Stimulated activated effector memory CD8-positive, alpha-beta T cell treated with anti-CD3 and anti-CD28 coated beads, Interleukin-12 subunit alpha, Interleukin-12 subunit beta, amount 100 ng/mL, for 72 hours (primary cell): ENCODE measurements around the gene TXN2.

Source experiments
- ATAC-seq: fragments of 150-1000 bp; cut with Tn5 transposase; 2 replicates; pipeline ENCODE4 v1.10.0; 2021
- DNase-seq, 2 donors: peaks; one replicate each; pipeline ENCODE4 v3.0.0; 2021 to 2022; ENCODE audit warnings: low spot score in 2 of 2
- H3K27ac Mint-ChIP-seq: one replicate; pipeline ENCODE4 v1.8.0; 2022; ENCODE audit warnings: mild to moderate bottlenecking, mixed read lengths
- H3K36me3 Mint-ChIP-seq: one replicate; pipeline ENCODE4 v1.8.0; 2022; ENCODE audit warnings: mild to moderate bottlenecking, mixed read lengths
- H3K4me1 Mint-ChIP-seq: one replicate; pipeline ENCODE4 v1.8.0; 2022; ENCODE audit warnings: mixed read lengths
- H3K4me3 Mint-ChIP-seq: one replicate; pipeline ENCODE4 v1.8.0; 2022; ENCODE audit warnings: mild to moderate bottlenecking, mixed read lengths
- H3K9me3 Mint-ChIP-seq: one replicate; pipeline ENCODE4 v1.8.0; 2022; ENCODE audit warnings: mixed read lengths

The TXN2 gene

DNA sequence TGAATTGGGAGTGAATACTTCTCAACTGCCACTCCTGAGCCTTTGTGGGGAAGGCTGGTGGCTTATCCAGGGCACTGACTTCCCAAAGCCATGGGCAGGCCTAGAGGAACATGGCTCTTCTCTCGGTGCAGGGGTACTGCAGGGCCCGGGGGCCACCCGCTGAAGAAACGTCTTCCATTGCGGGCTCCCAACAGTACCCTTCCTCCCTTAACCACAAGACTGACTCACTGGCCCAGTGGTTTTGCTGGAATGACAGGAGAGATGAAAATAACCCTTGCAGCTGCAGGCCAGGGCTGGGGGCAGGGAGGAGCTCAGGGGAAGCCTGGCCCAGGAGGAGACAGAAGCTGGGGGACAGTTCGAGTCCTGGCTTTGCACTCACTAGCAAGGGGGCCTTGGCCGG lies 13.5 kb downstream of the TXN2 start:
- H3K36me3 Mint-ChIP-seq: peaks cover 44% of the 10 kb centered on the region
- ATAC-seq (peak; percentile 33), DNase-seq (no peak)
- peaks cover 25% of the 10 kb centered on the region for H3K4me1 Mint-ChIP-seq
- H3K9me3 Mint-ChIP-seq: no peaks in the 10 kb centered on the region
- H3K27ac Mint-ChIP-seq: peak overlapping the region; percentile 86
- H3K4me3 Mint-ChIP-seq: no peak overlapping the region

DNA sequence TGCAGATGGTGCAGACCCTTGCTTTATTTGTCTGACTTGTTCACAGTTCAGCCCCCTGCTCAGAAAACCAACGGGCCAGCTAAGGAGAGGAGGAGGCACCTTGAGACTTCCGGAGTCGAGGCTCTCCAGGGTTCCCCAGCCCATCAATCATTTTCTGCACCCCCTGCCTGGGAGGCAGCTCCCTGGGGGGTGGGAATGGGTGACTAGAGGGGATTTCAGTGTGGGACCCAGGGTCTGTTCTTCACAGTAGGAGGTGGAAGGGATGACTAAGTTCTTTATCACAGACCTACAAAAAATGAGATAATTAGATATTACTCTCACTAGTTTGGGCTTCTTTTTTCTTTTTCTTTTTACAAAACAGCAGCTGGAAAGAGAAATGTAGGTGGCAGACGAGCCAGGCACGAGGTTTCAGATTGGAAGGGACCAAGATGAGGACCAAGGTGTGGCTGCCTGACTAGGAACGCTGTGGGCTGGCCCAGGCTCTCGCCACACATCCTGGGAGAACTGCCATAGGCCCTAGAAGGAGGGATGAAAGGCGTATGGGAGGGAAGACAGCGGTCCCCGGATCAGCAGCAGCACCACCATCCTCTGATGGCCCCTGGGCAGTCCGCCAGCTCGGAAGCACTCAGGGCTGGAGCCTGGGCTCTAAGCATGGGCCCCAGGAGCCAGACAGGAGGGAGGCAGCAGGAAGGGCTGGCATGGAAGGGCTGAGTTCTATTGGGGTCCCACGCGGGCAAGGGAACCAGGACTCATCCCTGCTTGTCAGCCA lies 14.2 kb downstream of the TXN2 start:
- ATAC-seq: no peak
- Mint-ChIP-seq H3K36me3 (peaks cover 37% of the 10 kb centered on the region), H3K9me3 (no peaks in the 10 kb centered on the region), H3K4me3 (no peak overlapping the region), H3K27ac (peak overlapping the region; percentile 86), H3K4me1 (peaks cover 25% of the 10 kb centered on the region)
- DNase-seq: no peak

DNA sequence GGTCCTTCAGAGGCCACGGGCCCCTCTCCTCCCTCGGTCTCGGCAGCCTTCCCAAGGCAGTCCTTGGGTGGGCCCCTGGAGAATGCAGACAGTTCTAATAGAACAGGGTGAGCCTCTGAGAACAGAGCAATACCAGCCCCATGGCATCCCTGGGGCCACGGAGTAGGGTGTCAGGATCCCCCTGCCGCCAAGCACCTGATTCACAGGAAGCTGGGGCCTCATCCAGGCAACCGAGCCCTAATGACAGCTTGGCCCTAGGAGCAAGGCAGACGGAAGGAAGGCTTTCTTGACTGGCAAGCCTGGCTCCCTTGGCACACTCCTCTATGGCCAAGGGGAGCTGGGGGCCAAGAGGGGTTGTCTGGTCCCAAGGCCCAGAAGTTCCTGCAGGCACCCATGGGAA lies 15.2 kb downstream of the TXN2 start:
- no peaks in the 10 kb centered on the region for H3K9me3 Mint-ChIP-seq
- peak overlapping the region; percentile 86 for H3K27ac Mint-ChIP-seq
- no peak for DNase-seq
- H3K4me1 Mint-ChIP-seq: peaks cover 25% of the 10 kb centered on the region
- H3K4me3 Mint-ChIP-seq: no peak overlapping the region
- H3K36me3 Mint-ChIP-seq: peaks cover 27% of the 10 kb centered on the region
- ATAC-seq: no peak

DNA sequence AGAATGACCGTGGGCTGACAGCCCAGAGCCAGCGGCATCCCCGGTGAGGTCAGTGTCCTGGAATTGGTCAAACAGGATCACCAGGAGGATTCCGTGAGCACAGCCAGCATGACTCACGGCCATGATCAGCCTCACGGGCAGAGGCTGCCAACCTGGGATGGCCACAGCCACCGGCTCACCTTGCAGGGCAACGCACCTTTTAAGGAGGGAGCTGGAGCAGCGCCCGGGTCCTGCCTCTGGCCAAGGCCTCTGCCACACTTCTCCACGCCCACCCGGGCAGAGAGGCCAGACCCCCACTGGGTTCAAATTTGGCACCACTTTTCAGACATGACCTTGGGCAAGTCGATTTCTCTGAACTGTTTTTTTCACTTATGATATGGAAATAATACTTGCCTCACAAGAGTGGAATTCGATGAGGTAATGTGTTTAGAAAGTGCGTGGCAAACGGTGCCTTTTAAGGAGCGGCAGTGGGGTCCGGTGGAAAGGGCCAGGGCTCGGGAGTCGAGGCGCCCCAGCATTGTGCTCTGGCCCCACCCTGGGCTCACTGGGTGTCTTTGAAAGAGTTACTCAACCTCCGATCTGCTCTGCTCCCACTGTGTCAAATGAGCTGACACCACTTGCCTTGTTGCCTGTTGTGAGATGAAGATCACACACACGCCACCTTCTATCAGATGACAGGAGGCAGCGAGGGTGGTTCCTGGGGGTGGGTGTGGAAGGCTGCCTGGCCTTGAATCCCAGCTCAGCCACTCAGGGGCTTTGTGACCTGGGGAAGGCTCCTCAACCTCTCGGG lies 16.0 kb downstream of the TXN2 start:
- no peak for DNase-seq
- Mint-ChIP-seq H3K4me3 (no peak overlapping the region), H3K4me1 (peaks cover 23% of the 10 kb centered on the region), H3K9me3 (no peaks in the 10 kb centered on the region), H3K36me3 (peaks cover 20% of the 10 kb centered on the region), H3K27ac (peak overlapping the region; percentile 86)
- no peak for ATAC-seq

DNA sequence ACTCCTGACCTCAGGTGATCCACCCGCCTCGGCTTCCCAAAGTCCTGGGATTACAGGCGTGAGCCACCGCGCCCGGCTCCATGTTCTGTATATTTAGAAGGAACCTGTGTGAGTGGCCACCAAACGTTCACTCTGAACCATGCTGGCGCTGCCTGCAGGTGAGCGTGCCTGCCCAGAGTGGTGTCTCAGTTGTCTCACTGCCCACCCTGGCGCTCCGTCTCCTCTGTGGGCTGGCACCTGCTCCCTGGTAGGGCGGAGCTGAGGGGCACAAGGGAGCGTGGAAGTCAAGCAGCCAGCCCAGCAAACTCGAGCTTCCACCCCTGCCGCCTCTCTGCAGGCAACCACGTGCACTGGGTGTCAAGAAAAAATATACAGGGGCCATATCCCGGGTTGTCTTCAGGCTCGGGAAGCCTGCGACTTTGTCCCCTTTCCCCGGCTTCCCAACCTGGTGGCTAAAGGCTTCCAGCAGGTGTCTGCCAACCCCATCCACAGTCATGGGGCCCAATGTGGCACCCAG lies 16.7 kb downstream of the TXN2 start:
- DNase-seq (no peak), ATAC-seq (no peak)
- Mint-ChIP-seq H3K4me1 (peaks cover 17% of the 10 kb centered on the region), H3K27ac (no peak overlapping the region), H3K36me3 (peaks cover 15% of the 10 kb centered on the region), H3K4me3 (no peak overlapping the region), H3K9me3 (no peaks in the 10 kb centered on the region)

DNA sequence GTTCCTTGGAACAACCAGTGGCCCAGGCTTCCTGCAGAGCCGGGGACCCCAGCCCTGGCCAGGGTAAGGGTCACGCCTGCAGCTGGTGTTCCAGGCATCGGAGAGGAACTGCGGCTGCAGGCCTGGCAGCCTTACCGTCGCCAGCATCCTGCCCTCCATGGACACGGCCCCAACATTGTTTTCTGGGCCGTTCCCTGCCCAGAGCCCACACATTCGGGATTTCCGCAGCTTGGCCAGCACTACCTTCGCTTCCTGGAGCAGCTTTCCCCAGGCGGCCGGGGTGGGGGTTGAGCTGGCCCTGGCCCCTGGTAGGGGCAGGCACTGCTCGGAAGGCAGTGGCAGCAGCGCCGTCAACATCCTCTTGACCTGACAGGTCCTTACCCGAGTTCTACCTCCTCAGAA lies 17.7 kb downstream of the TXN2 start:
- H3K27ac Mint-ChIP-seq: no peak overlapping the region
- no peak for DNase-seq
- H3K36me3 Mint-ChIP-seq: peaks cover 15% of the 10 kb centered on the region
- no peak for ATAC-seq
- no peaks in the 10 kb centered on the region for H3K9me3 Mint-ChIP-seq
- H3K4me1 Mint-ChIP-seq: peaks cover 17% of the 10 kb centered on the region
- no peak overlapping the region for H3K4me3 Mint-ChIP-seq

DNA sequence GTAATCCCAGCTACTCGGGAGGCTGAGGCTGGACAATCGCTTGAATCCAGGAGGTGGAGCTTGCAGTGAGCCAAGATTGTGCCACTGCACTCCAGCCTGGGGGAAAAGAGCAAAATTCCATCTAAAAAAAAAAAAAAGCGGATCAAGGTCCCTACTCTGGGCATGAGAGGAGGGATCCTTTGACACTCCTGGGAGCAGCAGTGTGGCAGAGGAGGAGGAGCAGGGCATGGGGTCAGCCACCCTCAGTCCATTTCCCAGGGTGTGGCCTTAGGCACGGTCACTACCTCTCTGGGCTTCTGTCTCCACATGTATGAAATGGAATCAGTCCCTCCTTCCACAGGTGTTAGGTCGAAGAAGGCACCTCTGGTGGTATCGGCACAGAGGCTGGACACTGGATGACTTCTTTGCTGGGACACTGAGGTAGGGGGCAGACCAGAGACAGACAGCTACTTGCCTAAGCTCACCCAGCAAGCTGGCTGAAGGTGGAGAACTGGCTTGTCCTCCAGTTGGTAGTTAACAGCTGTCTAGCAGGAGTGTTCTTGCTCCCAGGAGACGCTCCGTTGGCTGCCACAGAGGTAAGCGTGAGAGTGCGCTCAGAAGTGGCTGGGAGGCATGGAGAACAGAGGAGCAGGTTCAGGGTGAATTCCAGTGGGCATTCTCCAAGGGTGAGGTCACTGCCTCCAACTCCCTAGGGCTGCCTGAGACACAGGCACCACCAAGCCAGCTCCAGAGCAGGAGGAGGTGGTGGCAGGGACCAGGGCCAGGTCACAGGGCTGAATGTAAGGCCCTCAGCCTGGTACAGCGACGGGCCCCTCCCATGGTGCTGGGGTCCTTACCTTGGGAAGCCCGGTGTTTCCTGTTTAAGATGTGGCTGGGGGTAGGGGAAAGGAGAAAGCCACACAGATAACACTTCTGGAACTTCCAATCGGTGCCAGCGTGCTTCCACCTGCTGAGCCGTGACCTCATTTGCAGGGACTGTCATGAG lies 19.5 kb downstream of the TXN2 start:
- Mint-ChIP-seq H3K27ac (peak overlapping the region; percentile 60), H3K36me3 (peaks cover 4% of the 10 kb centered on the region), H3K4me3 (no peak overlapping the region), H3K9me3 (no peaks in the 10 kb centered on the region), H3K4me1 (peaks cover 5% of the 10 kb centered on the region)
- no peak for DNase-seq
- ATAC-seq: no peak

DNA sequence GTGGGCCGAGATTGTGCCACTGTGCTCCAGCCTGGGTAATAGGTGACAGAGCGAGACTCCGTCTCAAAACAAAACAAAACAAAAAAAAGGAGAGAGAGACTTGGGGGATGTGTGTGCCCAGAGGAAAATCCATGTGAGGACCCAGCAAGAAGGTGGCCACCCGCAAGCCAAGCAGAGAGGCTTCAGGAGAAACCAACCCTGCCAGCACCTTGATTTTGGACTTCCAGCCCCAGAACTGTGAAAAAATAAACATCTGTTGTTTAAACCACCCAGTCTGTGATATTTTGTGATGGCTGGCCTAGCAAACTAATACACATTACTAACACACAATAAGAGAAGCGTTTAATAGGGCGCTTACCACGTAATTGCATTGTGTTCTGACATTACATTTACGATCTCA lies 21.2 kb downstream of the TXN2 start:
- no peaks in the 10 kb centered on the region for H3K9me3 Mint-ChIP-seq
- DNase-seq (no peak), ATAC-seq (no peak)
- H3K36me3 Mint-ChIP-seq: no peaks in the 10 kb centered on the region
- H3K27ac Mint-ChIP-seq: no peak overlapping the region
- peaks cover 10% of the 10 kb centered on the region for H3K4me1 Mint-ChIP-seq
- no peak overlapping the region for H3K4me3 Mint-ChIP-seq

DNA sequence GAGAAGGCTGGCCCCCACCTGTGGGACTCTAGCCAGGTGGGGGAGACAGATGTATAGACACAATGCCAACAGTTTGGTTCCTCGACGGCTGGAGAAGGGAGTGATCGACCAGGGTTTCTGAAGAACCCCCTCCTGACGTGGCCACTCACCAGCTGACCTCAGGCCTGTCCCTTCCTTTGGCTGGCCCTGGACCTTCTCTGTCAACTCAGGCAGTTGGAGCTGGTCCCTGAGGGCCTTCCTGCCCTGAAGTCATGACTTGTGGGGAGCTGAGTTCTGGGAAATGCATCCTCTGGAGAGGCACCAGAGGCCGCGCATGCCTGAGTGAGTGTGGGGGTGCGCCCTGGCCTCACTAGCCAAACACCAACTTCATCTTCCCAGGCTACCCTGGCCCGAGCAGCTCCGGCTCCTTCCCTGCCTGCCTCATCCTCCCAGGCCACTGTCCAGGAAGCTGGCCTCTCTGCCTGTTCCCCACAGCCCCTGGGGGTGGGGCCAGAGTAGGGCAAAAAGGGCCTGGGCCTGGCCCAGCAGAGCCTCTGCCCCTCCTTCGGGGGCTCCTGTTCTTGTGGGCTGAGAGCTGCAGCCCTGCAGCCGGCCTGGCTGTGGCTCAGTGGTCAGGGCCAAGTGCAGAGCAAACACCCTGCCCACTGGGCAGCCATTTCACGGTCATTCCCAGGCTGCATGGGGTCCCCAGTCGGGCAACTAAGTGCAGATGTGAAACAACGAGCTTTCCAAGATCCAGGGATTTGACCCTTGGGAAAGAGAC lies 23.6 kb downstream of the TXN2 start:
- peaks cover 24% of the 10 kb centered on the region for H3K4me1 Mint-ChIP-seq
- H3K27ac Mint-ChIP-seq: peak overlapping the region; percentile 75
- no peaks in the 10 kb centered on the region for H3K9me3 Mint-ChIP-seq
- no peak overlapping the region for H3K4me3 Mint-ChIP-seq
- DNase-seq: no peak
- ATAC-seq: no peak
- no peaks in the 10 kb centered on the region for H3K36me3 Mint-ChIP-seq

DNA sequence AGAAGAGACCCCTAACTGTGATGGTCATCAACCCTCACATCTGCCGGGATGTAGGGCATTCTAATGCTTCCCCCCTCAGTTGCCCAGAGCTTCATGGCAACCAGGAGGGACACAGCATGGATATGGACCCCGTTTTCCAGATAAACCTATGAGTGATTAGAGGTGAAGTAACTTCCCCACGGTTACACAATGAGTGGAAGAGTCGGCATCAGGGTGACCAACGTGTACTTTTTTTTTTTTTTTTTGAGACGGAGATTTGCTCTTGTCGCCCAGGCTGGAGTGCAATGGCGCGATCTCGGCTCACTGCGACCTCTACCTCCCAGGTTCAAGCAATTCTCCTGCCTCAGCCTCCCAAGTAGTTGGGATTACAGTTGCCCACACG lies 25.0 kb downstream of the TXN2 start:
- Mint-ChIP-seq H3K4me3 (peak overlapping the region; percentile 56), H3K9me3 (no peaks in the 10 kb centered on the region), H3K27ac (no peak overlapping the region), H3K4me1 (peaks cover 38% of the 10 kb centered on the region), H3K36me3 (peaks cover 8% of the 10 kb centered on the region)
- DNase-seq (no peak), ATAC-seq (no peak)

DNA sequence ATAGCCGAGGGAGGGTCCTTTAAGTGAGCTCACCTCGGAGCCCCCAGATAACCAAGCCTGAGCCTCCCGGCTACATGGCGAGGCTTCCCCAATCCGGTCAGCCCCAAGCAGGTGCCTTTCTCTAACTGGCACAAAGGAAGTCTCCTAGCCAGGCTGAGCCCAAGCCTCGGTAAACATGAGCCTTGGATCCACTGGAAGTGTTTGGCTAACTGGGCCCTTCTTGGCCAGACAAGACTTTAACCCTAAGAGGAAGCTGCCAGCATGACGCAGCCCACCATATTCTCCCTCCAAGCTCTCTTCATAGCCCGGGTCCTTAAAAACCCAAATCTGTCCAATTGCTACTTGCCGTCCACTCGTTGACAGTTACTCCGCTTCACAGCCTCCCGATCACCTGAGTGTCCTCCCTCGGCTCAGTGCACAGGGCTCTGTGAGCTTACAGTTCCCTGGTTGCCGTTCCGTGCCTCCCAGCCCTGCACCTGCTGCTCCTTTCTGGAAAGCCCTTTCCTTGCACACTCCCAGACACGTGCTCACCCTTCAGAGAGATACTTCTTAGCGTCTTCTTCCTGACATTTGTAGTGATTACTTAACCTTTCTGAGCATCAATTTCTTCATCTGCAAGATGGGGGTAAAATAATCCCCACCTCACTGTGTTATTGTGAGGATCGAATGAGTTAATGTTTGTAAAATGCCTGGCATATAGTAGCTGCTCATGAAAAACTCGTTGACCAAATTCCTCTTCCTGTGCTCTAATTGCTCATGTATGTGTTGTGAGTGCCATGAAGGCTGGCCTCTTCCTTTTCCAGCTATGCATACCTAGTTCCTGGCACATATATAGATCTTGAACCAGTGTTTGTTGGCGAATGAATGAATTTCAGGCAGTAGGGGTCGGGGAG lies 25.6 kb downstream of the TXN2 start:
- Mint-ChIP-seq H3K36me3 (peaks cover 8% of the 10 kb centered on the region), H3K4me1 (peaks cover 38% of the 10 kb centered on the region), H3K27ac (peak overlapping the region; percentile 48), H3K4me3 (peak overlapping the region; percentile 56), H3K9me3 (no peaks in the 10 kb centered on the region)
- ATAC-seq (no peak), DNase-seq (no peak)

DNA sequence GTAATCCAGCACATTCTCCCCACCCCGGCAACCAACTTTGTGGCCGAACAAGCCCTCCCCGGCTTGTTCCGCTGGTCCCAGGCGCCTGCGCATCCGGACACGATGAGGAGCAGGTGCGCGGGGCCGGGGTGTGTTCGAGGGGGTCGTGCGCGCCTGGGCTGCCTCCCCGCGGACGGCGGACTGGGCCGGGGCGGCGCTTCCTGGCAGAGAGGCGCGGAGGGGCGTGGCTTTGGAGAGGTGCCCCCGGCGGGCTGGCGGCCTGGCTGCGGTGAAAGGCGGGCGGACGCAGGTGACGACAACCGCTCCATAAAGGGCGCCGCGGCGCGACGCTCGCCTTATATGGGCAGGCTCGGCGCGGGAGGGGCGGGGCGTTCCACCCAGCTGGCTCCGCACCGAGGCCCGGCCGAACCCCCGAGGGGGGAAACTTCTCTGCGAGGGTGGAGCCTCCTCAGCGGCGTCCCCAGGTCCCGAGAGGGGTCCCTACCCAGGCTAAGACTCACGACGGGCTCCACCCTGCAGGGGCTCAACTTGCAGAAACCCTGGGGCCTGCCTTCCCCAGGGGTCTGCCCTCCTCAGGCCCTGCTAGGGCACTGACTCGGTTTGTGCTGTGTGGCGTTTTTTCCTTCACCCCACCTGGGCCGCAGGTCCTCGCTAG lies 26.4 kb downstream of the TXN2 start:
- H3K27ac Mint-ChIP-seq: peak overlapping the region; percentile 75
- H3K4me1 Mint-ChIP-seq: peaks cover 38% of the 10 kb centered on the region
- peaks cover 8% of the 10 kb centered on the region for H3K36me3 Mint-ChIP-seq
- no peaks in the 10 kb centered on the region for H3K9me3 Mint-ChIP-seq
- peak overlapping the region; percentile 56 for H3K4me3 Mint-ChIP-seq
- ATAC-seq: peak; percentile 88
- peak; percentile 92 to 97 for DNase-seq

DNA sequence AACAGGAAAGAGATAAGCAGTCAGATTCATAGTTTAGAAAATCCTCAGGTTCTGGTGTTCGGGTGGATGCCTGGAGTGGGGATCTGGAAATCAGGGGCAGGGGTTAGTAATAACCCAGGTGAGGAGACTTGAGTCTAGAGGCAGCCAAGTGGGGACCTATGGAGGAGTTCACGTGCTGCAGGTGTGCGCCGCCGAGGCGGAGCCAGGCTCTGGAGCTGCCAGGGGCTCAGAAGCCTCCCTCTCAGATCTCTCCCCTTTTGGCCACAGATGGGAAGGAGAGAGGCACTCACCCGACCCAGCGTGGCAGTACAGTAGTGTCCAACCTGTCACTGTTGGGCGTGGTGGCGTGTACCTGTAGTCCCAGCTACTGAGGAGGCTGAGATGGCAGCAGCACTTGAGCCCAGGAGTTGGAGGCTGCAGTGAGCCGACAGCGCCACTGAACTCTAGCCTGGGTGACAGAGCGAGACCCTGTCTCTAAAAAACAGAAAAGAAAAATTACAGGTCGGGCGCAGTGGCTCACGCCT lies 27.5 kb downstream of the TXN2 start:
- peak overlapping the region; percentile 56 for H3K4me3 Mint-ChIP-seq
- ATAC-seq: no peak
- no peak for DNase-seq
- H3K27ac Mint-ChIP-seq: peak overlapping the region; percentile 94
- no peaks in the 10 kb centered on the region for H3K9me3 Mint-ChIP-seq
- peaks cover 41% of the 10 kb centered on the region for H3K4me1 Mint-ChIP-seq
- peaks cover 8% of the 10 kb centered on the region for H3K36me3 Mint-ChIP-seq
